H1 (cell line): ENCODE results near the gene GMPR2. TPM values are rescaled to one million over a fixed set of nuclear protein-coding genes. Genes with fewer than 3 reads are reported as not detected.

Experiments used
- CTCF ChIA-PET: fragments of 300-600 bp; sonication (Branson Sonifier 250); formaldehyde crosslinking; loops from one replicate; lab custom pipeline; 2021; ENCODE audit not compliant: partially characterized antibody; lab: Charles Lee
- POLR2A ChIA-PET: fragments of 300-600 bp; sonication (Branson Sonifier 250); formaldehyde crosslinking; loops from one replicate; lab custom pipeline; 2021; ENCODE audit warnings: inconsistent platforms; ENCODE audit not compliant: partially characterized antibody; lab: Charles Lee
- DNase-seq, 2 experiments: peaks; one replicate each; pipeline versions ENCODE4 v3.0.0 to v3.0.0-alpha.2; 2010 to 2022; ENCODE audit warnings: low spot score in 2 of 2, low read depth in 1 of 2, mixed read lengths in 1 of 2
- FAIRE-seq: peaks from 2 replicates; lab custom pipeline; 2011; peaks lifted over from hg19 to GRCh38; lab: Jason Lieb, UNC
- H2AFZ ChIP-seq: 2 replicates; pipeline ENCODE4 v1.8.1; 2012; ENCODE audit warnings: low read length, inconsistent platforms
- H2AK5ac ChIP-seq: 2 replicates; pipeline ENCODE4 v1.6.1; 2013; ENCODE audit warnings: low read depth, low read length
- H2BK120ac ChIP-seq: replicated peaks from 2 replicates; pipeline ENCODE3; 2013; ENCODE audit warnings: low read depth, low read length, inconsistent platforms
- H2BK12ac ChIP-seq: 2 replicates; pipeline ENCODE4 v1.6.1; 2013; ENCODE audit warnings: low read depth, low read length
- H2BK15ac ChIP-seq: 2 replicates; pipeline ENCODE4 v1.6.1; 2013; ENCODE audit warnings: low read length
- H2BK20ac ChIP-seq: 2 replicates; pipeline ENCODE4 v1.6.1; 2013; ENCODE audit warnings: low read length
- H2BK5ac ChIP-seq: 2 replicates; pipeline ENCODE4 v1.6.1; 2013; ENCODE audit warnings: low read depth, low read length
- H3K14ac ChIP-seq: 2 replicates; pipeline ENCODE4 v1.6.1; 2013; ENCODE audit warnings: inconsistent platforms; ENCODE audit not compliant: insufficient read length
- H3K18ac ChIP-seq: 2 replicates; pipeline ENCODE4 v1.6.1; 2013; ENCODE audit warnings: low read length; ENCODE audit errors: extremely low read depth
- H3K23ac ChIP-seq: 2 replicates; pipeline ENCODE4 v1.6.1; 2013; ENCODE audit warnings: inconsistent platforms; ENCODE audit not compliant: insufficient read length
- H3K23me2 ChIP-seq: 2 replicates; pipeline ENCODE4 v1.6.1; 2013; ENCODE audit warnings: low read depth, low read length
- H3K27ac ChIP-seq: 2 replicates; pipeline ENCODE4 v1.6.1; 2011; ENCODE audit warnings: low read depth, low read length, inconsistent platforms
- H3K27me3 ChIP-seq, 4 experiments: replicated peaks in 1 of 4; 1 replicate in 1 of 4; 2 replicates in 3 of 4; pipeline versions ENCODE4 v1.6.1 to v1.8.1; 2011 to 2013; ENCODE audit warnings: low read length in 3 of 4, mild to moderate bottlenecking in 3 of 4, inconsistent platforms in 2 of 4, mixed read lengths in 2 of 4, moderate library complexity in 1 of 4; ENCODE audit not compliant: control insufficient read depth in 3 of 4, insufficient read depth in 3 of 4; ENCODE audit errors: extremely low read depth in 1 of 4
- H3K36me3 ChIP-seq, 4 experiments: 2 replicates each; pipeline versions ENCODE4 v1.6.1 to v1.8.1; 2011 to 2013; ENCODE audit warnings: mild to moderate bottlenecking in 4 of 4, low read length in 3 of 4, moderate library complexity in 2 of 4, control low read depth in 1 of 4, inconsistent platforms in 1 of 4; ENCODE audit not compliant: insufficient read depth in 4 of 4, control insufficient read depth in 2 of 4
- H3K4ac ChIP-seq: replicated peaks from 2 replicates; pipeline ENCODE3; 2013; ENCODE audit warnings: low read length, low read depth, mixed read lengths, inconsistent platforms; ENCODE audit not compliant: insufficient read length
- H3K4me1 ChIP-seq, 4 experiments: replicated peaks in 1 of 4; 1 replicate in 1 of 4; 2 replicates in 3 of 4; pipeline versions ENCODE4 v1.6.1 to v1.8.1; 2011 to 2013; ENCODE audit warnings: low read length in 3 of 4, inconsistent platforms in 2 of 4, mixed read lengths in 1 of 4; ENCODE audit not compliant: insufficient read depth in 4 of 4, control insufficient read depth in 3 of 4
- H3K4me2 ChIP-seq, 2 experiments: 2 replicates each; pipeline versions ENCODE4 v1.6.1 to v1.8.1; 2011 to 2013; ENCODE audit warnings: low read depth in 2 of 2, low read length in 2 of 2, control low read depth in 1 of 2, inconsistent platforms in 1 of 2, mild to moderate bottlenecking in 1 of 2; ENCODE audit not compliant: insufficient read depth in 1 of 2
- H3K4me3 ChIP-seq, 4 experiments: fragments of 200-600, 300-600 bp in 1 of 4; sonication (generic), shearing (Covaris generic), sonication (Bioruptor Twin) in 1 of 4; 2 replicates each; pipeline versions ENCODE4 v1.5.1 to v1.8.1; 2011 to 2016; ENCODE audit warnings: low read length in 4 of 4, low read depth in 3 of 4, control low read depth in 2 of 4, inconsistent platforms in 2 of 4, mild to moderate bottlenecking in 2 of 4, mixed read lengths in 1 of 4, moderate library complexity in 1 of 4; ENCODE audit not compliant: insufficient read depth in 2 of 4; ENCODE audit errors: extremely low read depth in 1 of 4
- H3K56ac ChIP-seq: replicated peaks from 2 replicates; pipeline ENCODE3; 2013; ENCODE audit warnings: low read depth, mild to moderate bottlenecking, mixed read lengths, low read length, inconsistent platforms; ENCODE audit not compliant: insufficient read length
- H3K79me1 ChIP-seq: 2 replicates; pipeline ENCODE4 v1.6.1; 2013; ENCODE audit warnings: low read depth, low read length, control low read depth
- H3K79me2 ChIP-seq, 2 experiments: 2 replicates each; pipeline versions ENCODE4 v1.6.1 to v1.8.1; 2012 to 2013; ENCODE audit warnings: low read length in 2 of 2, mild to moderate bottlenecking in 2 of 2, inconsistent platforms in 1 of 2; ENCODE audit not compliant: insufficient read depth in 2 of 2, control insufficient read depth in 1 of 2
- H3K9ac ChIP-seq, 4 experiments: replicated peaks in 1 of 4; 1 replicate in 1 of 4; 2 replicates in 3 of 4; pipeline versions ENCODE4 v1.6.1 to v1.8.1; 2011 to 2013; ENCODE audit warnings: low read depth in 3 of 4, low read length in 3 of 4, control low read depth in 2 of 4, mild to moderate bottlenecking in 2 of 4, moderate library complexity in 2 of 4, inconsistent platforms in 1 of 4; ENCODE audit errors: extremely low read depth in 1 of 4
- H3K9me3 ChIP-seq, 2 experiments: 2 replicates each; pipeline versions ENCODE4 v1.6.1 to v1.8.1; 2012 to 2013; ENCODE audit warnings: mild to moderate bottlenecking in 2 of 2, moderate library complexity in 2 of 2, control low read depth in 1 of 2, inconsistent platforms in 1 of 2, low read depth in 1 of 2, low read length in 1 of 2, mixed read lengths in 1 of 2; ENCODE audit not compliant: insufficient read depth in 2 of 2
- H4K20me1 ChIP-seq, 2 experiments: replicated peaks in 1 of 2; 2 replicates each; pipeline versions ENCODE3 to v1.8.1; 2011 to 2013; ENCODE audit warnings: inconsistent platforms in 2 of 2, low read length in 2 of 2, mild to moderate bottlenecking in 1 of 2; ENCODE audit not compliant: insufficient read depth in 2 of 2, control insufficient read depth in 1 of 2
- H4K5ac ChIP-seq: 2 replicates; pipeline ENCODE4 v1.6.1; 2013; ENCODE audit warnings: low read length, low read depth, mixed read lengths, inconsistent platforms; ENCODE audit not compliant: insufficient read length
- H4K8ac ChIP-seq: 2 replicates; pipeline ENCODE4 v1.8.0; 2013; ENCODE audit warnings: mild to moderate bottlenecking, moderate library complexity, low read length, inconsistent platforms; ENCODE audit not compliant: insufficient read depth; ENCODE audit errors: extremely low read depth
- H4K91ac ChIP-seq: replicated peaks from 2 replicates; pipeline ENCODE3; 2013; ENCODE audit warnings: low read length, mixed read lengths, inconsistent platforms; ENCODE audit not compliant: insufficient read length
- ASH2L ChIP-seq: fragments of 200-600, 300-600 bp; sonication (generic); IDR thresholded peaks from one replicate; pipeline ENCODE4 v1.7.1; 2017; ENCODE audit warnings: low read length
- BRCA1 ChIP-seq: IDR thresholded peaks from 2 replicates; pipeline ENCODE4 v1.6.1; 2012; ENCODE audit warnings: low read depth, low read length, improper control_type of control experiment
- CEBPB ChIP-seq: IDR thresholded peaks from 2 replicates; pipeline ENCODE4 v1.6.1; 2012; ENCODE audit warnings: low read depth, low read length
- FOSL1 ChIP-seq: IDR thresholded peaks from 2 replicates; pipeline ENCODE4 v1.6.1; 2011; ENCODE audit warnings: mild to moderate bottlenecking, low read depth, low read length, moderate library complexity; ENCODE audit not compliant: insufficient read depth
- HDAC6 ChIP-seq: IDR thresholded peaks from one replicate; pipeline ENCODE4 v1.7.1; 2012; ENCODE audit warnings: low read depth, mild to moderate bottlenecking, inconsistent platforms, low read length, moderate library complexity
- NRF1 ChIP-seq: IDR thresholded peaks from 2 replicates; pipeline ENCODE4 v1.6.1; 2011; ENCODE audit warnings: mild to moderate bottlenecking, low read depth, low read length, improper control_type of control experiment
- POLR2A ChIP-seq, 2 experiments: IDR thresholded peaks; 1 replicate in 1 of 2; 2 replicates in 1 of 2; pipeline ENCODE4 v1.6.1; 2011; ENCODE audit warnings: low read depth in 2 of 2, low read length in 2 of 2, mild to moderate bottlenecking in 2 of 2; ENCODE audit errors: control extremely low read depth in 1 of 2
- POU5F1 ChIP-seq: IDR thresholded peaks from 2 replicates; pipeline ENCODE4 v1.6.1; 2011; ENCODE audit warnings: low read depth, mild to moderate bottlenecking, low read length, moderate library complexity
- SP2 ChIP-seq: IDR thresholded peaks from 2 replicates; pipeline ENCODE4 v1.6.1; 2012; ENCODE audit warnings: mild to moderate bottlenecking, low read length, inconsistent platforms
- SUZ12 ChIP-seq: fragments of 200-600 bp; sonication (generic); IDR thresholded peaks from 2 replicates; pipeline ENCODE4 v1.6.1; 2012; ENCODE audit warnings: mild to moderate bottlenecking, inconsistent platforms, low read length, moderate library complexity, mixed read lengths
- YY1 ChIP-seq: IDR thresholded peaks from 2 replicates; pipeline ENCODE4 v1.6.1; 2011; ENCODE audit warnings: low read depth, mild to moderate bottlenecking, low read length
- WGBS, 2 experiments: shearing (Covaris generic) in 1 of 2; methylation state at CpG; one replicate each; pipeline versions ENCODE4 v1.1.6 to v1.1.7; 2013 to 2015; ENCODE audit warnings: low lambda C conversion rate in 2 of 2, mixed read lengths in 2 of 2, inconsistent platforms in 1 of 2, low coverage in 1 of 2, missing lambda C conversion rate in 1 of 2; ENCODE audit not compliant: insufficient replicate concordance in 2 of 2, insufficient coverage in 1 of 2, insufficient read length in 1 of 2; ENCODE audit errors: extremely low coverage in 1 of 2, missing lambda C conversion rate in 1 of 2; 5-methylcytosine and 5-hydroxymethylcytosine counted together
- polyA plus RNA-seq, 7 experiments: library from polyadenylated mRNA; depleted of rRNA in 3 of 7; stranded (reverse) in 5 of 7; unstranded in 2 of 7; fragments of >200 nt in 5 of 7; fragments of 200-250 nt in 2 of 7; gene quantifications; 1 replicate in 5 of 7; 2 replicates in 1 of 7; 4 replicates in 1 of 7; pipeline versions ENCODE4 v1.2.1 to v1.2.3, GENCODE V29; 2011 to 2013; ENCODE audit warnings: missing spikeins in 2 of 7, mixed read lengths in 2 of 7
- total RNA-seq: library from RNA; stranded (reverse); fragmentation: NEBNext Ultra II Directional; extraction: Animal tissue kit (Norgen Biotek cat#: 25700); gene quantifications from 2 replicates; pipeline ENCODE4 v1.2.1, GENCODE V29; 2021
- TF ChIP-seq, protein P1 (sequence below): IDR thresholded peaks from 2 replicates; pipeline ENCODE4 v1.6.1; 2012; ENCODE audit warnings: inconsistent platforms

Gene GMPR2
- total and polyA plus RNA-seq, 2 of the 8 experiments (the other 6 are each of a cell fraction or from before 2014, with no cell fraction given) = 61.6 to 85.3 TPM

DNA sequence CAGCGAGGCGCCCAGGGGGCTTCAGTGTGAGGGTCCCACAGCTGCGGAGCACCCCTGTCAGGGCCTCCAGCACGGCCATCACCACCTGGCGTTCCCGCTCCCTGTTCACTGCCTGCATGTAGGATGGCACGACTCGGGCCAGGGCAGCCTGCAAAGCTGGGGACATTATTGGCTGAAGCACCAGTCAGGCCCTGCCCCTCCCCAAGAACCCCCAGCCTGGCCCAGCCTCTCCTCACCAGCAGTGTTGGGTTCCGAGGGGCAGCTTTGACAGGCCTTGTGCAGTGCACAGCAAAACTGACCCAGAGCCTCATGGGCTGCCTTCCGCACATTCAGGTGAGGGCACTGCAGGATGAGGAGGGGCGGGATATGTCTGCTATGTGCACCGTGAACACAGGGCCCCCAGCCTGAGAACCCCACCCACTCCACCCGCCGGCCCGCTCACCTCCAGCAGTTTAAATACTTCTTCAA, 49.7 kb upstream of the GMPR2 start:
- Histone ChIP-seq H4K20me1 (peaks cover 2 to 28% of the 10 kb centered on the region in 2 experiments), H3K14ac (no peak overlapping the region), H4K5ac (no peak overlapping the region), H2BK20ac (no peak overlapping the region), H3K23ac (no peak overlapping the region), H3K27ac (no peak overlapping the region), H2BK5ac (no peak overlapping the region), H3K79me2 (peaks cover 0 to 13% of the 10 kb centered on the region in 2 experiments; a peak in 2 of 4 replicates), H2AFZ (no peak overlapping the region), H3K4me2 (no peak overlapping the region), H3K79me1 (peaks cover 14% of the 10 kb centered on the region), H2BK15ac (no peak overlapping the region), H3K18ac (no peak overlapping the region), H4K8ac (no peak overlapping the region; the same call in 1 of the 2 replicates), H2BK120ac (no peak overlapping the region), H3K23me2 (peaks cover 3% of the 10 kb centered on the region; the same call in 1 of the 2 replicates), H3K56ac (no peak overlapping the region), H3K9ac (no peak overlapping the region), H3K4me1 (peaks cover 0 to 6% (median 4%) of the 10 kb centered on the region in 4 experiments; a peak in 6 of 7 replicates), H3K36me3 (peaks cover 26 to 83% (median 69%) of the 10 kb centered on the region in 4 experiments), H3K4ac (no peak overlapping the region), H3K9me3 (no peaks in the 10 kb centered on the region), H3K4me3 (no peak overlapping the region), H3K27me3 (no peaks in the 10 kb centered on the region), H2AK5ac (no peak overlapping the region), H2BK12ac (no peak overlapping the region), H4K91ac (no peak overlapping the region)
- POLR2A ChIA-PET = interaction anchor here (0.8 to 9.3 kb wide), 8 partner anchors 8 to 58 kb away, joined by 3 to 158 read pairs (median 6); partner anchors contain the start of genes EMC9, IRF9, REC8 and RNF31
- FAIRE-seq (no peak), DNase-seq (no peak)
- WGBS, 2 experiments = 94% methylated on average over 13 of the region's 15 CpGs; no CpG with 5 or more reads in 1 of the 2 experiments
- CTCF ChIA-PET = interaction anchor here (1.0 to 1.3 kb wide), 2 partner anchors 11 to 22 kb away, joined by 4 to 5 read pairs; partner anchors contain the start of genes IRF9 and REC8
- no peak for TF ChIP-seq FOSL1
- TF ChIP-seq HDAC6 = no peak
- TF ChIP-seq POLR2A (IDR thresholded peaks at IDR 0.05; ENCODE audit: control extremely low read depth in 1 of 2, low read depth in 2 of 2, low read length in 2 of 2) = no peak
- no peak for TF ChIP-seq NRF1
- TF ChIP-seq ASH2L = no peak
- no peak for TF ChIP-seq POU5F1
- TF ChIP-seq YY1 = no peak
- TF ChIP-seq BRCA1 = no peak
- no peak for TF ChIP-seq SP2
- TF ChIP-seq CEBPB = no peak
- TF ChIP-seq, protein P1, sequence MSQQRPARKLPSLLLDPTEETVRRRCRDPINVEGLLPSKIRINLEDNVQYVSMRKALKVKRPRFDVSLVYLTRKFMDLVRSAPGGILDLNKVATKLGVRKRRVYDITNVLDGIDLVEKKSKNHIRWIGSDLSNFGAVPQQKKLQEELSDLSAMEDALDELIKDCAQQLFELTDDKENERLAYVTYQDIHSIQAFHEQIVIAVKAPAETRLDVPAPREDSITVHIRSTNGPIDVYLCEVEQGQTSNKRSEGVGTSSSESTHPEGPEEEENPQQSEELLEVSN = no peak
- no peak for TF ChIP-seq SUZ12
